ENCODE data around the gene ZNF12. TPM values are rescaled to one million over a fixed set of nuclear protein-coding genes. Genes with fewer than 3 reads are reported as not detected.
"Not testable (repeated sequence)": the region's sequence is repeated elsewhere in the genome, so short reads cannot be mapped to it uniquely, and the experiment has no call there.

ZNF12 gene
- total and polyA plus RNA-seq, 2 experiments from 2014 or later, result 13.0 to 19.9 TPM

- in situ Hi-C loops (cut with MboI), result no loop called here
- Histone ChIP-seq H3K27me3 (replicated peaks; ENCODE audit: insufficient read depth) (no peaks in the 10 kb centered on the region), H3K9me2 (ENCODE audit: insufficient read depth) (no peaks in the 10 kb centered on the region), H3K4me3 (no peak overlapping the region), H3K9me3 (ENCODE audit: low read depth) (no peaks in the 10 kb centered on the region), H3K79me2 (ENCODE audit: insufficient read depth) (peaks cover 12% of the 10 kb centered on the region), H3K9ac (no peak overlapping the region), H3K27ac (no peak overlapping the region), H2AFZ (no peak overlapping the region), H3K36me3 (ENCODE audit: low read depth) (no peaks in the 10 kb centered on the region), H3K4me2 (ENCODE audit: unreplicated experiment) (no peak overlapping the region), H4K20me1 (ENCODE audit: insufficient read depth) (no peaks in the 10 kb centered on the region), H3F3A (ENCODE audit: insufficient read depth) (no peaks in the 10 kb centered on the region), H3K4me1 (ENCODE audit: insufficient read depth) (0 out of 2 replicates have a peak, but pooled peaks cover 6% of the 10 kb centered on the region)
- TF ChIP-seq EZH2phosphoT487 (IDR thresholded peaks at IDR 0.05; ENCODE audit: insufficient read depth, low read depth), result no peak
- no peak for TF ChIP-seq EZH2 (IDR thresholded peaks at IDR 0.05; ENCODE audit: insufficient read depth, poor library complexity, severe bottlenecking)
- 78 to 83% methylated on average over 10 of the region's 10 CpGs for WGBS, 2 experiments (ENCODE audit: low coverage in 1 of 2, low lambda C conversion rate in 2 of 2, missing lambda C conversion rate in 2 of 2)
- DNase-seq, result no peak
These were observed 18.3 kb upstream of the ZNF12 start for GRCh38 chr7:6725003-6725402.

GRCh38 chr7:6724351-6724750 is 17.6 kb upstream of the ZNF12 start:
- DNase-seq; H3K4me3 ChIP-seq; H3K27ac ChIP-seq; in situ Hi-C loops (cut with MboI); H3K9me3 ChIP-seq (ENCODE audit: low read depth); H3K4me2 ChIP-seq (ENCODE audit: unreplicated experiment); H4K20me1 ChIP-seq (ENCODE audit: insufficient read depth); H3K27me3 ChIP-seq (replicated peaks; ENCODE audit: insufficient read depth); H3K4me1 ChIP-seq (ENCODE audit: insufficient read depth); H3K79me2 ChIP-seq (ENCODE audit: insufficient read depth); H3F3A ChIP-seq (ENCODE audit: insufficient read depth); H3K36me3 ChIP-seq (ENCODE audit: low read depth); H2AFZ ChIP-seq; H3K9ac ChIP-seq; H3K9me2 ChIP-seq (ENCODE audit: insufficient read depth): not testable (repeated sequence)
- 52 to 65% methylated on average over 4 of the region's 4 CpGs for WGBS, 2 experiments (ENCODE audit: low coverage in 1 of 2, low lambda C conversion rate in 2 of 2, missing lambda C conversion rate in 2 of 2)

- Histone ChIP-seq H3K27ac (no peak overlapping the region), H2AFZ (no peak overlapping the region), H3K79me2 (ENCODE audit: insufficient read depth) (no peaks in the 10 kb centered on the region), H4K20me1 (ENCODE audit: insufficient read depth) (no peaks in the 10 kb centered on the region), H3K4me2 (ENCODE audit: unreplicated experiment) (no peak overlapping the region), H3K9me3 (ENCODE audit: low read depth) (no peaks in the 10 kb centered on the region), H3K36me3 (ENCODE audit: low read depth) (no peaks in the 10 kb centered on the region), H3K9me2 (ENCODE audit: insufficient read depth) (no peaks in the 10 kb centered on the region), H3F3A (ENCODE audit: insufficient read depth) (no peaks in the 10 kb centered on the region), H3K4me1 (ENCODE audit: insufficient read depth) (no peaks in the 10 kb centered on the region), H3K4me3 (no peak overlapping the region), H3K9ac (no peak overlapping the region), H3K27me3 (replicated peaks; ENCODE audit: insufficient read depth) (no peaks in the 10 kb centered on the region)
- in situ Hi-C loops (cut with MboI), result no loop called here
- WGBS, 2 experiments (ENCODE audit: low coverage in 1 of 2, low lambda C conversion rate in 2 of 2, missing lambda C conversion rate in 2 of 2), result 34 to 44% methylated on average over 6 of the region's 6 CpGs
- no peak for DNase-seq
- TF ChIP-seq EZH2 (IDR thresholded peaks at IDR 0.05; ENCODE audit: insufficient read depth, poor library complexity, severe bottlenecking) (no peak), EZH2phosphoT487 (IDR thresholded peaks at IDR 0.05; ENCODE audit: insufficient read depth, low read depth) (no peak)
These were observed 11.4 kb upstream of the ZNF12 start for GRCh38 chr7:6718124-6718523.

- 54 to 61% methylated on average over 9 of the region's 9 CpGs for WGBS, 2 experiments (ENCODE audit: low coverage in 1 of 2, low lambda C conversion rate in 2 of 2, missing lambda C conversion rate in 2 of 2)
- H3K79me2 ChIP-seq (ENCODE audit: insufficient read depth); H3K4me2 ChIP-seq (ENCODE audit: unreplicated experiment); H3K9me2 ChIP-seq (ENCODE audit: insufficient read depth); H3F3A ChIP-seq (ENCODE audit: insufficient read depth); H3K27me3 ChIP-seq (replicated peaks; ENCODE audit: insufficient read depth); DNase-seq; H3K9ac ChIP-seq; in situ Hi-C loops (cut with MboI); H3K4me1 ChIP-seq (ENCODE audit: insufficient read depth); H3K9me3 ChIP-seq (ENCODE audit: low read depth); H2AFZ ChIP-seq; H3K4me3 ChIP-seq; H3K27ac ChIP-seq; H3K36me3 ChIP-seq (ENCODE audit: low read depth); H4K20me1 ChIP-seq (ENCODE audit: insufficient read depth): not testable (repeated sequence)
These were observed 9.2 kb upstream of the ZNF12 start for GRCh38 chr7:6715898-6716297.

GRCh38 chr7:6714360-6714759 is 7.6 kb upstream of the ZNF12 start:
- 57% methylated on average over 5 of the region's 5 CpGs for WGBS, 2 experiments (ENCODE audit: low coverage in 1 of 2, low lambda C conversion rate in 2 of 2, missing lambda C conversion rate in 2 of 2)
- H3K9me2 ChIP-seq (ENCODE audit: insufficient read depth), result no peaks in the 10 kb centered on the region
- H3K36me3 ChIP-seq (ENCODE audit: low read depth), result no peaks in the 10 kb centered on the region
- no peaks in the 10 kb centered on the region for H3K9me3 ChIP-seq (ENCODE audit: low read depth)
- no peak overlapping the region for H3K4me3 ChIP-seq
- no peaks in the 10 kb centered on the region for H3K4me1 ChIP-seq (ENCODE audit: insufficient read depth)
- H3K27me3 ChIP-seq (replicated peaks; ENCODE audit: insufficient read depth), result no peaks in the 10 kb centered on the region
- no peak for DNase-seq
- no peaks in the 10 kb centered on the region for H3K79me2 ChIP-seq (ENCODE audit: insufficient read depth)
- H2AFZ ChIP-seq, result no peak overlapping the region
- no peak overlapping the region for H3K9ac ChIP-seq
- H4K20me1 ChIP-seq (ENCODE audit: insufficient read depth), result no peaks in the 10 kb centered on the region
- H3F3A ChIP-seq (ENCODE audit: insufficient read depth), result no peaks in the 10 kb centered on the region
- in situ Hi-C loops (cut with MboI), result no loop called here
- H3K27ac ChIP-seq, result no peak overlapping the region
- no peak overlapping the region for H3K4me2 ChIP-seq (ENCODE audit: unreplicated experiment)
- TF ChIP-seq EZH2 (IDR thresholded peaks at IDR 0.05; ENCODE audit: insufficient read depth, poor library complexity, severe bottlenecking), result no peak
- no peak for TF ChIP-seq EZH2phosphoT487 (IDR thresholded peaks at IDR 0.05; ENCODE audit: insufficient read depth, low read depth)
